Myocyte (in vitro differentiated cells): ENCODE measurements around the gene UGT1A1. TPM values are rescaled to one million over a fixed set of nuclear protein-coding genes. Genes with fewer than 3 reads are reported as not detected.

Experiments
- DNase-seq: peaks from one replicate; pipeline ENCODE4 v3.0.0-alpha.2; 2012; ENCODE audit warnings: low read depth
- total RNA-seq: library from RNA; depleted of rRNA; stranded (reverse); fragments of >200 nt; gene quantifications from 2 replicates; pipeline ENCODE4 v1.2.3, GENCODE V29; 2014

The UGT1A1 gene
- total RNA-seq, 1 donor from 2014 or later: not detected

GRCh38 chr2:233816334-233816733, 56.3 kb downstream of the UGT1A1 start:
- DNase-seq: no peak

GRCh38 chr2:233816771-233817170, 56.7 kb downstream of the UGT1A1 start:
- DNase-seq: no peak

GRCh38 chr2:233817361-233817911, 57.4 kb downstream of the UGT1A1 start:
- no peak for DNase-seq

- no peak for DNase-seq
Observed at GRCh38 chr2:233817995-233818638, 58.0 kb downstream of the UGT1A1 start.

- DNase-seq: no peak
Observed at GRCh38 chr2:233818639-233819621, 58.9 kb downstream of the UGT1A1 start.

GRCh38 chr2:233819884-233820773, 60.1 kb downstream of the UGT1A1 start:
- DNase-seq: no peak

- DNase-seq: no peak
Observed at GRCh38 chr2:233820774-233821105, 60.7 kb downstream of the UGT1A1 start.

- DNase-seq: no peak
Observed at GRCh38 chr2:233821196-233821595, 61.1 kb downstream of the UGT1A1 start.

- no peak for DNase-seq
Observed at GRCh38 chr2:233821709-233822100, 61.6 kb downstream of the UGT1A1 start.

GRCh38 chr2:233822101-233822771, 62.2 kb downstream of the UGT1A1 start:
- no peak for DNase-seq

Other genes starting within 250 kb of the UGT1A1 start
- 23.4 and 32.9 TPM in 2 replicates for gene USP40, start 193.5 kb upstream of the UGT1A1 start, total RNA-seq
- gene UGT1A8, start 142.6 kb upstream of the UGT1A1 start, total RNA-seq: not detected in 2 replicates
- gene UGT1A10, start 123.8 kb upstream of the UGT1A1 start, total RNA-seq: not detected in 2 replicates
- gene UGT1A9, start 88.4 kb upstream of the UGT1A1 start, total RNA-seq: not detected in 2 replicates
- gene UGT1A7, start 78.4 kb upstream of the UGT1A1 start, total RNA-seq: not detected in 2 replicates
- not detected in 2 replicates for gene UGT1A6, start 67.4 kb upstream of the UGT1A1 start, total RNA-seq
- gene UGT1A5, start 47.4 kb upstream of the UGT1A1 start, total RNA-seq: not detected in 2 replicates
- gene UGT1A4, start 41.5 kb upstream of the UGT1A1 start, total RNA-seq: not detected in 2 replicates
- gene UGT1A3, start 31.2 kb upstream of the UGT1A1 start, total RNA-seq: not detected in 2 replicates
- gene MROH2A, start 18.1 kb downstream of the UGT1A1 start, total RNA-seq: not detected in 2 replicates
- gene HJURP, start 94.3 kb downstream of the UGT1A1 start, total RNA-seq: 0.62 and 1.4 TPM in 2 replicates
- gene TRPM8, start 157.1 kb downstream of the UGT1A1 start, total RNA-seq: 1.4 and 3.5 TPM in 2 replicates